Body of pancreas (tissue), 4 donors: ENCODE data around the gene ITIH4. TPM values are rescaled to one million over a fixed set of nuclear protein-coding genes. Genes with fewer than 3 reads are reported as not detected.
A peak's percentile ranks its signal among the peaks of the same experiment; 100 is the strongest.

ENCODE experiments used
- ATAC-seq: fragments of 150-250 bp; one replicate; pipeline ENCODE4 v1.9.1; 2016
- DNase-seq, 4 donors: peaks; one replicate each; pipeline ENCODE4 v3.0.0-alpha.2; 2019
- H3K27ac ChIP-seq, 4 donors: fragments of 200-600 bp; sonication (generic); 1 replicate in 3 of 4; 2 replicates in 1 of 4; pipeline versions ENCODE4 v1.5.1 to v1.6.1; 2016 to 2019; ENCODE audit warnings: mild to moderate bottlenecking in 1 of 4, mixed read lengths in 1 of 4, moderate library complexity in 1 of 4
- H3K27me3 ChIP-seq, 2 donors: fragments of 200-600 bp; sonication (generic); one replicate each; pipeline ENCODE4 v1.6.0; 2016; ENCODE audit warnings: mild to moderate bottlenecking in 1 of 2
- H3K36me3 ChIP-seq, 2 donors: fragments of 200-600 bp; sonication (generic); replicated peaks in 1 of 2; 2 replicates each; pipeline ENCODE4 v1.5.1; 2016; ENCODE audit warnings: low read depth in 2 of 2; ENCODE audit not compliant: insufficient read depth in 1 of 2
- H3K4me1 ChIP-seq: fragments of 200-600 bp; sonication (generic); one replicate; pipeline ENCODE4 v1.6.0; 2016
- H3K4me3 ChIP-seq, 2 donors: fragments of 200-600 bp; sonication (generic); 1 replicate in 1 of 2; 2 replicates in 1 of 2; pipeline ENCODE4 v1.5.1; 2016 to 2019
- H3K9me3 ChIP-seq, 3 donors: fragments of 200-600 bp; sonication (generic); 1 replicate in 2 of 3; 2 replicates in 1 of 3; pipeline ENCODE4 v1.5.1; 2016
- POLR2A ChIP-seq, 3 donors: fragments of 450-650 bp; IDR thresholded peaks; one replicate each; pipeline ENCODE4 v1.6.1; 2016; ENCODE audit warnings: antibody characterized with exemption in 3 of 3, mild to moderate bottlenecking in 2 of 3
- WGBS, 2 donors: methylation state at CpG; one replicate each; pipeline ENCODE4 v1.1.5; 2017; 5-methylcytosine and 5-hydroxymethylcytosine counted together
- intact Hi-C: fragments of 100-400 bp; cut with DNase I; formaldehyde crosslinking; loops from one replicate; pipeline ENCODE4 v1.15.1; 2023
- total RNA-seq, 2 donors: library from RNA; depleted of rRNA; stranded (reverse); fragments of >200 nt; gene quantifications; one replicate each; pipeline ENCODE4 v1.1.0, GENCODE V29; 2016
- TF ChIP-seq, protein P1 (sequence below), 7 experiments: fragments of 450-650 bp in 4 of 7; fragments of 200-600 bp in 3 of 7; sonication (generic) in 3 of 7; IDR thresholded peaks; one replicate each; pipeline ENCODE4 v1.5.1; 2016 to 2019; ENCODE audit warnings: antibody characterized with exemption in 7 of 7

ITIH4 gene
- total RNA-seq, 2 donors from 2014 or later = 60.7 to 86.7 TPM

DNA sequence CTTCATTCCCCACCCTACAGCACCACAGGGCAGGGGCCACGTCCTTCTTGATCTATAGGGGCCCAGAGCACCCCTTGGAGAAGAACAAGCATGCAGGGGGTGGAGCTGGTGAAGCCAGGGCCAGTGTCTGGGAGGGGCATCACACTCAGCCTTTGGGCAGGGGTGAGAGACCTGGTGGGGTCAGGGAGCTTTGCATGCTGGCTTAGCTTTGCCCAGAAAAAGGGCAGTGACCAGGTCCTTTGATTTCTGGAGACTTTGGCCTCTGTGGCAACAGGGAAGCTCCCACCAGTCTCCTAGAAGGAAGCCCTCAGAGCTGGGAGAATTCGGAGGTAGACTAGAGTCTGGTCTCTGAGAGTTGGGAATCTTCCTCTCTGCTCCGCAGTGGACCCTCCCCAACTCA lies 990 bp downstream of the ITIH4 start:
- 91 to 100% methylated on average over 1 to 3 of the region's 3 CpGs for WGBS, 2 donors
- TF ChIP-seq, protein P1, sequence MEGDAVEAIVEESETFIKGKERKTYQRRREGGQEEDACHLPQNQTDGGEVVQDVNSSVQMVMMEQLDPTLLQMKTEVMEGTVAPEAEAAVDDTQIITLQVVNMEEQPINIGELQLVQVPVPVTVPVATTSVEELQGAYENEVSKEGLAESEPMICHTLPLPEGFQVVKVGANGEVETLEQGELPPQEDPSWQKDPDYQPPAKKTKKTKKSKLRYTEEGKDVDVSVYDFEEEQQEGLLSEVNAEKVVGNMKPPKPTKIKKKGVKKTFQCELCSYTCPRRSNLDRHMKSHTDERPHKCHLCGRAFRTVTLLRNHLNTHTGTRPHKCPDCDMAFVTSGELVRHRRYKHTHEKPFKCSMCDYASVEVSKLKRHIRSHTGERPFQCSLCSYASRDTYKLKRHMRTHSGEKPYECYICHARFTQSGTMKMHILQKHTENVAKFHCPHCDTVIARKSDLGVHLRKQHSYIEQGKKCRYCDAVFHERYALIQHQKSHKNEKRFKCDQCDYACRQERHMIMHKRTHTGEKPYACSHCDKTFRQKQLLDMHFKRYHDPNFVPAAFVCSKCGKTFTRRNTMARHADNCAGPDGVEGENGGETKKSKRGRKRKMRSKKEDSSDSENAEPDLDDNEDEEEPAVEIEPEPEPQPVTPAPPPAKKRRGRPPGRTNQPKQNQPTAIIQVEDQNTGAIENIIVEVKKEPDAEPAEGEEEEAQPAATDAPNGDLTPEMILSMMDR (IDR thresholded peaks at IDR 0.05) = no peak
- TF ChIP-seq POLR2A (IDR thresholded peaks at IDR 0.05) = no peak
- no peak for DNase-seq
- no peaks in the 10 kb centered on the region for H3K36me3 ChIP-seq
- H3K27ac ChIP-seq = no peak overlapping the region
- H3K4me3 ChIP-seq = no peak overlapping the region
- H3K4me1 ChIP-seq = peaks cover 49% of the 10 kb centered on the region
- H3K27me3 ChIP-seq = no peaks in the 10 kb centered on the region
- no peak for ATAC-seq
- no peaks in the 10 kb centered on the region for H3K9me3 ChIP-seq
- intact Hi-C loops = no loop called here

DNA sequence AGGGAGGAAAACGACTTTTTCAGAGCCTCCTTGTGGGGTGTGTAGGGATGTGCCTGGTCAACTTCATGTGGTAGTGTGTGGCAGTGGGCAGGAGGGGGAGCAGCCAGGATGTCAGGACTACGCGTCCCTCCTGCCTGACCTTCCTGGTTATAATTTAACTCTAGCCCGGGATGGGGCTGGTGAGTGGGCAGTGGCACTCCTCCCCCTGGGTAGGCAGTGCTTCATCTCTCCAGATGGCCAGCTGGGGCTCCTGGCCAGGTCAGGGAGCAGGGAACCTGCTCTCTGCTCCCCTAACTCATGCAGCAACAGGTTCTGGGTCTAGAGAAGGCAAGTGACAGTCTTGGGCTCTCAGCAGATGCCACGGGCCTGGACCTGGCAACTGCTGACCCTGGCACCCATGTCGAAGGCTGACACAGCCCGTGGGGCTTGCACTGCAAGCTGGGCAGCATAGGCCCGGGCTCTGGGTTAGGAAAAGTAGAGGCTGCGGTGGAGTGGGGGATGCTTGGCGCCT lies 2.6 kb downstream of the ITIH4 start:
- peak; percentile 62 to 87 (median 84) for DNase-seq
- peak overlapping the region in 1 of 4 donors; percentile 33 for H3K27ac ChIP-seq
- no peaks in the 10 kb centered on the region for H3K27me3 ChIP-seq
- H3K36me3 ChIP-seq = no peaks in the 10 kb centered on the region
- no peak overlapping the region for H3K4me3 ChIP-seq
- TF ChIP-seq, protein P1 (IDR thresholded peaks at IDR 0.05) = peak in 5 of 7 experiments; percentile 10 to 59 (median 58)
- TF ChIP-seq POLR2A (IDR thresholded peaks at IDR 0.05) = no peak
- H3K9me3 ChIP-seq = no peaks in the 10 kb centered on the region
- intact Hi-C loops = no loop called here
- ATAC-seq = peak; percentile 80
- H3K4me1 ChIP-seq = peaks cover 49% of the 10 kb centered on the region
- 22 to 40% methylated on average over 6 to 10 of the region's 10 CpGs for WGBS, 2 donors

DNA sequence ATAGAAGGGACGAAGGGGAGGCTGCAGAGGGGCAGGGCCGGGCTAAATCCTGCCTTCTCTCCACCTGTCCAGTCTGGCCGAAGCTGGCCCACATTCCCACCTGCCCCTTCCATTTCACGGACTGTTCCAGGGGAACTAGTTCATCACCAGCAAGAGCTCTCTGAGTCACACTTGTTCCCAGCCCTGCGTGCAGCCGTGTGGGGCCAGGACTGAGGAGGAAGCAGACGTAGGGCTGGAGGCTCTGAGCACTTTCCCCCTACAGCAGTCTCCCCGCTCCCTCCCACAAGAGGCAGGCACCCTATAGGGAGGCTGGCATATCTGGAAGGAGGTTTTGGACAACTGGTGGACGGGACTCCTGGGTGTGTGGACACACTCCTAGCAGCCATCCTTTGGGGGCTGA lies 3.0 kb downstream of the ITIH4 start:
- DNase-seq (peak in 1 of 4 donors; percentile 35), ATAC-seq (peak; percentile 2)
- Histone ChIP-seq H3K27ac (peak overlapping the region in 1 of 4 donors; percentile 33), H3K4me1 (peaks cover 49% of the 10 kb centered on the region), H3K36me3 (no peaks in the 10 kb centered on the region), H3K27me3 (no peaks in the 10 kb centered on the region), H3K9me3 (no peaks in the 10 kb centered on the region), H3K4me3 (no peak overlapping the region)
- 69 to 76% methylated on average over 8 to 9 of the region's 9 CpGs for WGBS, 2 donors
- TF ChIP-seq, protein P1 (IDR thresholded peaks at IDR 0.05) = no peak
- no peak for TF ChIP-seq POLR2A (IDR thresholded peaks at IDR 0.05)
- intact Hi-C loops = no loop called here

DNA sequence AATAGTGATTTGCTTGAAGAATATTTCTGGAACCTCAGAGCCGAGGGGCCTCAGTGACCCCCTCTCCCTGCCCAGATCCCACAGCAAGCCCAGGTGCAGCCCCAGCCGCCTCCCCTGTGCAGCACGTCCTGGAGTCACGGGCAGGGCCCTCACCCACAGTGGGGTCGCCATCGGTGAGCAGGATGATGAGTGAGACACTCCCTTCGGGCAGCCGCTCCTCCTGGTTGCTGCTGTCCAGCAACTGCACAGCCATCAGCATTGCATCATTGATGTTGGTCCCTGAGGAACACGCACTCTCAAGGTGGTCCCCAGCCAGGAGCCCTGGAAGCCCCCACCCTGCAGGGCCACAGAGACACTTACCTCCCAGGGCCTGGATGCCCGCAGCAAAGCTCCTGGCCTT lies 6.4 kb downstream of the ITIH4 start:
- no peak for DNase-seq
- ATAC-seq = no peak
- Histone ChIP-seq H3K4me1 (peaks cover 18% of the 10 kb centered on the region), H3K27ac (no peak overlapping the region), H3K9me3 (no peaks in the 10 kb centered on the region), H3K4me3 (no peak overlapping the region), H3K27me3 (no peaks in the 10 kb centered on the region), H3K36me3 (no peaks in the 10 kb centered on the region)
- intact Hi-C loops = no loop called here
- WGBS, 2 donors = 96 to 97% methylated on average over 7 to 10 of the region's 10 CpGs
- no peak for TF ChIP-seq POLR2A (IDR thresholded peaks at IDR 0.05)
- TF ChIP-seq, protein P1 (IDR thresholded peaks at IDR 0.05) = no peak

DNA sequence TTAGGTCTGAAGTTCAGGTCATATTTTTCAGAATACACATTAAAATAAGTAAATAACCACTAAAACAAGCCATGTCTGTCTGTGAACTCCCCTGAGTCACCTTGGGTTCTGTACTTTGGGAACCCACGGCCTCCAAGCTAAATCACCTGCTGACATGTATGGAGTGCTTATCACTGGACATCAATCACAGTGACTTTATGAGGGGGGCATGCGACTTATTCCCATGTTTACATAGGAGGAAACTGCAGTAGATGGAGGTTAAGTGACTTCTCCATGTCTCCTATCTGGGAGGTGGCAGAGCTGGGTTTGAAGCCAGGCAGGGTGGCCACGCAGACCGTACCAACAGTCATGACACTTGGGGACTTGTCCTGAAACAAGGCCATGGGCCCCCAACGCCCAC lies 8.1 kb downstream of the ITIH4 start:
- DNase-seq = no peak
- intact Hi-C loops = no loop called here
- Histone ChIP-seq H3K9me3 (no peaks in the 10 kb centered on the region), H3K4me1 (peaks cover 1% of the 10 kb centered on the region), H3K36me3 (no peaks in the 10 kb centered on the region), H3K27me3 (no peaks in the 10 kb centered on the region), H3K4me3 (no peak overlapping the region), H3K27ac (no peak overlapping the region)
- no peak for ATAC-seq
- TF ChIP-seq POLR2A (IDR thresholded peaks at IDR 0.05) = no peak
- TF ChIP-seq, protein P1 (IDR thresholded peaks at IDR 0.05) = no peak
- WGBS, 2 donors = 87% methylated on average over 5 of the region's 5 CpGs
